Stimulated activated CD4-positive, alpha-beta T cell treated with anti-CD3 and anti-CD28 coated beads, Interleukin-12 subunit alpha, Interleukin-12 subunit beta, amount 100 ng/mL, for 24 hours (primary cell): Measurements from ENCODE around the gene SPACA7.

ENCODE experiments used
- DNase-seq, 2 experiments: peaks; one replicate each; pipeline ENCODE4 v3.0.0-alpha.2; 2020; ENCODE audit warnings: low read depth in 2 of 2

The SPACA7 gene

GRCh38 chr13:112376050-112376681 is at the start of gene SPACA7:
TSS of gene SPACA7 (plus strand) at chr13:112376355. CDS start at chr13:112376386, 31 bp downstream.
- DNase-seq = no peak

- DNase-seq = no peak
Measured at GRCh38 chr13:112326821-112327370, 49.3 kb upstream of the SPACA7 start.

GRCh38 chr13:112328936-112329335 is 47.2 kb upstream of the SPACA7 start:
- DNase-seq = no peak

- DNase-seq = no peak
Measured at GRCh38 chr13:112329376-112329775, 46.8 kb upstream of the SPACA7 start.

GRCh38 chr13:112330066-112330465 is 46.1 kb upstream of the SPACA7 start:
- no peak for DNase-seq

- no peak for DNase-seq
Measured at GRCh38 chr13:112330479-112331381, 45.4 kb upstream of the SPACA7 start.

GRCh38 chr13:112331675-112332074 is 44.5 kb upstream of the SPACA7 start:
- no peak for DNase-seq

- DNase-seq = no peak
Measured at GRCh38 chr13:112332727-112333126, 43.4 kb upstream of the SPACA7 start.

GRCh38 chr13:112333756-112334543 is 42.2 kb upstream of the SPACA7 start:
- DNase-seq = no peak

- no peak for DNase-seq
Measured at GRCh38 chr13:112335135-112335534, 41.0 kb upstream of the SPACA7 start.

GRCh38 chr13:112341446-112341845 is 34.7 kb upstream of the SPACA7 start:
- DNase-seq = no peak

- DNase-seq = no peak
Measured at GRCh38 chr13:112341976-112342735, 34.0 kb upstream of the SPACA7 start.

GRCh38 chr13:112342841-112343361 is 33.3 kb upstream of the SPACA7 start:
- DNase-seq = no peak

- DNase-seq = no peak
Measured at GRCh38 chr13:112343591-112343990, 32.6 kb upstream of the SPACA7 start.

- no peak for DNase-seq
Measured at GRCh38 chr13:112345826-112346172, 30.4 kb upstream of the SPACA7 start.

- no peak for DNase-seq
Measured at GRCh38 chr13:112346173-112346898, 29.8 kb upstream of the SPACA7 start.

GRCh38 chr13:112346899-112347229 is 29.3 kb upstream of the SPACA7 start:
- DNase-seq = no peak

GRCh38 chr13:112347986-112348385 is 28.2 kb upstream of the SPACA7 start:
- no peak for DNase-seq

GRCh38 chr13:112348642-112349345 is 27.4 kb upstream of the SPACA7 start:
- no peak for DNase-seq

- DNase-seq = no peak
Measured at GRCh38 chr13:112349681-112350080, 26.5 kb upstream of the SPACA7 start.
